RWPE1 (cell line): ENCODE measurements around the gene ITPRID2.
A peak's percentile ranks its signal among the peaks of the same experiment; 100 is the strongest.

ENCODE experiments used
- CTCF ChIA-PET: fragments of 350-600 bp; sonication (Branson Sonifier 250); formaldehyde crosslinking; extraction: SDS; loops from one replicate; lab custom pipeline; 2021; lab: Yijun Ruan, JAX
- POLR2A ChIA-PET: fragments of 400-600 bp; formaldehyde crosslinking; extraction: SDS; loops from one replicate; lab custom pipeline; 2020; ENCODE audit warnings: antibody characterized with exemption; ENCODE audit not compliant: low non-redundant PET; lab: Yijun Ruan, JAX
- DNase-seq: peaks from one replicate; pipeline ENCODE4 v3.0.0; 2012; ENCODE audit warnings: low spot score
- H3K27ac ChIP-seq: fragments of 450-650 bp; 2 replicates; pipeline ENCODE4 v1.5.1; 2017
- CTCF ChIP-seq: fragments of 450-650 bp; conservative IDR thresholded peaks from 2 replicates; pipeline ENCODE4 v1.5.1; 2017; ENCODE audit warnings: low read depth, mild to moderate bottlenecking

The ITPRID2 gene

GRCh38 chr2:181904022-181904632, 12.6 kb downstream of the ITPRID2 start:
- POLR2A ChIA-PET = no interaction called here
- peak; percentile 64 for TF ChIP-seq CTCF
- DNase-seq = peak; percentile 34
- no peak overlapping the region for H3K27ac ChIP-seq
- CTCF ChIA-PET = interaction anchor here (0.6 to 2.5 kb wide), 7 partner anchors 9 to 259 kb away, joined by 3 to 11 read pairs (median 4); no protein-coding TSS in a partner anchor

DNA sequence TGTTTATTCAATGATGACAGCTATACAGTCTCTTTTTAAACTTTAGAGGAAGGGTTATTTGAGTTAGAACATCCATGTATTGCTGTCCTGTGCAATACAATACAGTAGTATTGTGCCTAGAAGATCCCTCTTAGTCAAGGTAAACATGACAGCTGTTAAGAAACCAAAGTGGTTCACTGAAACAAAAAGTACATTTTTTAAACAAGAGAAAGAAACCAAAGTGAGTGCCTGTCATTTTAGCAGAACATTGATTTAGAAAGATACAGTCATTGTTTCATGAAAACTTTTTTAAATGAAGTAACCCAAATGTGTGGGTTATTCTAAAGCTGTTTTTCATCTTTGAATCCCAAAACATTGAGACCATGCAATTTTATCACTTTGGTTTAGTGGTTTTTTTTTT, 15.5 kb downstream of the ITPRID2 start:
- POLR2A ChIA-PET = no interaction called here
- no peak for TF ChIP-seq CTCF
- CTCF ChIA-PET = interaction anchor here (0.6 kb wide), 3 partner anchors 147 to 169 kb away, joined by 4 read pairs; no protein-coding TSS in a partner anchor
- DNase-seq = no peak
- H3K27ac ChIP-seq = no peak overlapping the region

DNA sequence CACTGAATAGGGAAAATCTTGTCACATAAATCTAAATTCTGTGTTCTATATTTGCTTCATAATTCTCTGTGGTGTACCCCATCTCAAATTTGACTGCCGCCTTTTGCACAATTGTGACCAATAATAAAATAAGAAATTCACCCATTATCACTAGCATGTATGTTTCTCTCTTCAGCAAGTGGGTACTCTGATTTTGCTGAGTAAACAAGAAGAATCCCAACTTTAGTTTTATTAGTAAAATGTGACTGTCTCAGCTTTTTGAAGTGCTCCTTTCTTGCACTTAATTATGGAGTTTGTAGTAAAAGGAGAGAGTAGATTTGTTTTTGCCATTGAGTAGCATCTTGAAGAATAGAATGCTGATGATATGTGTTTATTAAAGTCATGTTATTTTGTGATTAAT, 16.1 kb downstream of the ITPRID2 start:
- ChIA-PET CTCF (interaction anchor here (0.6 kb wide), 1 partner anchor 146 kb away, joined by 4 read pairs; no protein-coding TSS in a partner anchor), POLR2A (no interaction called here)
- DNase-seq = no peak
- no peak for TF ChIP-seq CTCF
- no peak overlapping the region for H3K27ac ChIP-seq

DNA sequence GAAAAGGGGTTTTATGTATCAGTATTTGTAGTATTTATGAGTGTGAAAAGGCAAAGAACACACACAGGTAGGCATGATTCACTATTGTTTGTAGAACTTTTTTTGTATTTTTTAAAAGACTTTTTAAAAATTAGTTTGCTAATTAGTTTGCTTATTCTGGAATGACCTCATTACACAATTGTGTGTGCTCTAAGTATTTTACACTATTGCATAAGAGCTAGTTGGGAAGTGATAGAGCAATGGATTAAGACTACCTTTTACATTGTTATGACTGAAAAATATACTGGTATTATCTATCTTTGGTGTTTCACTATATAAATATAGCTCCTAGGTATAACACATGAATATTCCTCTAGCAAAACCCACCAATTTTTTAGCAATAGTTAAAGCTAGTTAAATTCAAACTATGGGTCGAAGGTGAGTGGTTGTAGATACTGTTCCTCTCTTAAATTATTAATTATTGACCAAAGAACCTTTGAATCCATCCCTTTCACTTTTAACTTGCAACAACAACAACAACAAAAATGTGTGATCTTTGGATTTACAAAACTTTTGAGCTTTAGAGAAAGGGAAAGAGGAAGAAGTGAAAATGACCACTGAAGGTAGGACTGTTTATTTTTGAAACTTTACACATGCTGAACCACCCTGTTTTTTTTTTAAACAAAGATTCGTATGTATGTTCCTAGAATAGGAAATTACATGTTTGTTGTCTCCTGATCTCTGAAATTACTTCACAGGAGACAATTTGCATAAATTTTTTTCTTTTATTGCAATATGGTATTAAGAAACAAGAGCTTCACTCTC, 18.7 kb downstream of the ITPRID2 start:
- no peak for TF ChIP-seq CTCF

DNA sequence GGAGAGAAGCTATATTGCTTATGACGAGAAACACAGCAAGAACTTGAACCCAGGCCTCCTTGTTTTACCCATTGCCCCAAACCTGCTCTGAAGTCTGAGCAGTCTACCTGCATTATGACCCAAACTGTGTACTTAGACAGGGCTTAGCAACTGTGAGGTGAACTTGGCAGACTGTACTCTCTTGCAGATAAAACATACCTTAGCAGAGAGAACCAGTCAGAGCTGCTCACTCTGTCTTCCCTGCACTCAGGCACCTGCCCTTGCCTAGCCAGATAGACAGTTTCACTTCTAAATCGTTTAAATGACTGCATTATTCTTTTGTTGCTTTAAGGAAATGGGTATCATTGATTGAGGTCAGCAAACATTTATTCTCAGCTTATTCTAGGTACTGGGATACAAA, 20.3 kb downstream of the ITPRID2 start:
- CTCF ChIA-PET = no interaction called here
- TF ChIP-seq CTCF = no peak
- H3K27ac ChIP-seq = no peak overlapping the region
- no peak for DNase-seq
- POLR2A ChIA-PET = no interaction called here

More for the DNA sequence above, 18.7 kb downstream of the ITPRID2 start:
- ChIA-PET CTCF (interaction anchor here (0.7 to 1.0 kb wide), 2 partner anchors 17 to 168 kb away, joined by 3 read pairs; no protein-coding TSS in a partner anchor), POLR2A (no interaction called here)
- no peak overlapping the region for H3K27ac ChIP-seq
- DNase-seq = no peak

DNA sequence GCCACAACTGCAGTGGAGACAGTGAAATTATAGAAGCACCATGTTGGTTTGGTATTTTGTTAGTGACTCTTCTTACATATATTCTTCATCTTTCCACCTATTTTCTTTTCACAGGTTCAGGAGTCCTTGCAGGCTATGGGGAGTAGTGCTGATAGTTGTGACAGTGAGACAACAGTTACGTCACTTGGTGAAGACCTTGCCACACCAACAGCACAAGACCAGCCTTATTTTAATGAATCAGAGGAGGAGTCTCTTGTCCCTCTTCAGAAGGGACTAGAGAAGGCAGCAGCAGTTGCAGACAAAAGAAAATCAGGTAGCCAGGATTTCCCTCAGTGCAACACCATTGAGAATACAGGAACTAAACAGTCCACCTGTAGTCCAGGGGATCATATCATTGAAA, 23.6 kb downstream of the ITPRID2 start:
- ChIA-PET POLR2A (no interaction called here), CTCF (no interaction called here)
- no peak for TF ChIP-seq CTCF
- H3K27ac ChIP-seq = no peak overlapping the region
- DNase-seq = no peak
